DOHH2 (cell line): ENCODE results near the gene LMOD1.

Experiments used
- H3F3A ChIP-seq: fragments of 200-600 bp; sonication (generic), shearing (Covaris generic); 2 replicates; pipeline ENCODE4 v1.6.0; 2016; ENCODE audit warnings: antibody characterized with exemption, mild to moderate bottlenecking; ENCODE audit not compliant: control insufficient read depth, insufficient read depth
- H3K27ac ChIP-seq: fragments of 200-600 bp; sonication (generic); 2 replicates; pipeline ENCODE4 v1.5.1; 2014; ENCODE audit warnings: low read depth, mild to moderate bottlenecking, low read length, moderate library complexity
- H3K27me3 ChIP-seq: fragments of 200-600 bp; sonication (generic); 2 replicates; pipeline ENCODE4 v1.6.1; 2014; ENCODE audit warnings: mild to moderate bottlenecking, low read length, mixed read lengths; ENCODE audit not compliant: control insufficient read depth
- H3K36me3 ChIP-seq: fragments of 200-600 bp; sonication (generic); 2 replicates; pipeline ENCODE4 v1.6.1; 2014; ENCODE audit warnings: mild to moderate bottlenecking, low read length, moderate library complexity, mixed read lengths; ENCODE audit not compliant: control insufficient read depth
- H3K4me1 ChIP-seq: fragments of 200-600 bp; sonication (generic); 2 replicates; pipeline ENCODE4 v1.6.1; 2014; ENCODE audit warnings: mild to moderate bottlenecking, low read length, mixed read lengths; ENCODE audit not compliant: control insufficient read depth
- H3K4me2 ChIP-seq: fragments of 200-600 bp; sonication (generic); 2 replicates; pipeline ENCODE4 v1.6.0; 2014; ENCODE audit warnings: mild to moderate bottlenecking, low read length, moderate library complexity
- H3K4me3 ChIP-seq: fragments of 200-600 bp; sonication (generic); 2 replicates; pipeline ENCODE4 v1.5.1; 2014; ENCODE audit warnings: mild to moderate bottlenecking, low read length, mixed read lengths
- H3K79me2 ChIP-seq: fragments of 200-600 bp; sonication (generic); 2 replicates; pipeline ENCODE4 v1.6.1; 2014; ENCODE audit warnings: mild to moderate bottlenecking, low read length, mixed read lengths; ENCODE audit not compliant: control insufficient read depth
- H3K9me2 ChIP-seq: fragments of 200-600 bp; sonication (generic); replicated peaks from 2 replicates; pipeline ENCODE4 v1.6.1; 2014; ENCODE audit warnings: mild to moderate bottlenecking, low read length, mixed read lengths; ENCODE audit not compliant: control insufficient read depth
- H3K9me3 ChIP-seq: fragments of 200-600 bp; sonication (generic); 2 replicates; pipeline ENCODE4 v1.6.1; 2014; ENCODE audit warnings: antibody characterized with exemption, low read length, mixed read lengths; ENCODE audit not compliant: control insufficient read depth, insufficient read depth
- H4K20me1 ChIP-seq: fragments of 200-600 bp; sonication (generic); 2 replicates; pipeline ENCODE4 v1.6.0; 2014; ENCODE audit warnings: low read depth, mild to moderate bottlenecking, antibody characterized with exemption, low read length, moderate library complexity; ENCODE audit not compliant: control insufficient read depth, insufficient read depth
- CTCF ChIP-seq: fragments of 200-600 bp; sonication (generic); IDR thresholded peaks from one replicate; pipeline ENCODE4 v1.5.1; 2014; ENCODE audit warnings: antibody characterized with exemption, mild to moderate bottlenecking, low read depth, low read length; ENCODE audit not compliant: poor library complexity, severe bottlenecking
- EZH2phosphoT487 ChIP-seq: fragments of 200-600 bp; sonication (generic); IDR thresholded peaks from 2 replicates; pipeline ENCODE4 v1.6.1; 2017; ENCODE audit warnings: borderline replicate concordance, mild to moderate bottlenecking, antibody characterized with exemption, low read length, moderate library complexity, mixed read lengths

Gene LMOD1

GRCh38 chr1:201898992-201899391 lies 47.4 kb downstream of the LMOD1 start:
- TF ChIP-seq CTCF: no peak
- TF ChIP-seq EZH2phosphoT487: no peak
- Histone ChIP-seq H3K27me3 (peaks cover 4% of the 10 kb centered on the region; the same call in 1 of the 2 replicates), H3K4me1 (peaks cover 9% of the 10 kb centered on the region)

GRCh38 chr1:201898240-201898894 lies 48.0 kb downstream of the LMOD1 start:
- no peaks in the 10 kb centered on the region for H3K9me3 ChIP-seq
- no peaks in the 10 kb centered on the region for H3F3A ChIP-seq
- H3K4me2 ChIP-seq: no peak overlapping the region
- H3K9me2 ChIP-seq: no peaks in the 10 kb centered on the region
- H3K4me3 ChIP-seq: no peak overlapping the region
- H4K20me1 ChIP-seq: no peaks in the 10 kb centered on the region
- peaks cover 9% of the 10 kb centered on the region for H3K4me1 ChIP-seq
- TF ChIP-seq EZH2phosphoT487 (no peak), CTCF (no peak)
- H3K27ac ChIP-seq: no peak overlapping the region
- no peaks in the 10 kb centered on the region for H3K36me3 ChIP-seq
- H3K27me3 ChIP-seq: peaks cover 4% of the 10 kb centered on the region; the same call in 1 of the 2 replicates
- H3K79me2 ChIP-seq: no peaks in the 10 kb centered on the region

More at GRCh38 chr1:201898992-201899391, 47.4 kb downstream of the LMOD1 start:
- no peak overlapping the region for H3K4me3 ChIP-seq
- H3K79me2 ChIP-seq: no peaks in the 10 kb centered on the region
- H4K20me1 ChIP-seq: no peaks in the 10 kb centered on the region
- H3K27ac ChIP-seq: no peak overlapping the region
- no peaks in the 10 kb centered on the region for H3F3A ChIP-seq
- H3K36me3 ChIP-seq: no peaks in the 10 kb centered on the region
- no peaks in the 10 kb centered on the region for H3K9me3 ChIP-seq
- no peaks in the 10 kb centered on the region for H3K9me2 ChIP-seq
- H3K4me2 ChIP-seq: no peak overlapping the region

GRCh38 chr1:201896951-201897391 lies 49.4 kb downstream of the LMOD1 start:
- Histone ChIP-seq H3K4me1 (peaks cover 9% of the 10 kb centered on the region), H3K4me2 (no peak overlapping the region), H3K27me3 (peaks cover 6% of the 10 kb centered on the region; the same call in 1 of the 2 replicates), H3K36me3 (no peaks in the 10 kb centered on the region), H3K79me2 (no peaks in the 10 kb centered on the region), H3K4me3 (no peak overlapping the region), H3K9me2 (no peaks in the 10 kb centered on the region), H3K9me3 (no peaks in the 10 kb centered on the region), H4K20me1 (no peaks in the 10 kb centered on the region), H3F3A (no peaks in the 10 kb centered on the region), H3K27ac (no peak overlapping the region)
- no peak for TF ChIP-seq EZH2phosphoT487
- no peak for TF ChIP-seq CTCF
